H1 (cell line): ENCODE results near the gene SCN8A. TPM values are rescaled to one million over a fixed set of nuclear protein-coding genes. Genes with fewer than 3 reads are reported as not detected.

ENCODE experiments used
- CTCF ChIA-PET: fragments of 300-600 bp; sonication (Branson Sonifier 250); formaldehyde crosslinking; loops from one replicate; lab custom pipeline; 2021; ENCODE audit not compliant: partially characterized antibody; lab: Charles Lee
- POLR2A ChIA-PET: fragments of 300-600 bp; sonication (Branson Sonifier 250); formaldehyde crosslinking; loops from one replicate; lab custom pipeline; 2021; ENCODE audit warnings: inconsistent platforms; ENCODE audit not compliant: partially characterized antibody; lab: Charles Lee
- DNase-seq, 2 experiments: peaks; one replicate each; pipeline versions ENCODE4 v3.0.0 to v3.0.0-alpha.2; 2010 to 2022; ENCODE audit warnings: low spot score in 2 of 2, low read depth in 1 of 2, mixed read lengths in 1 of 2
- FAIRE-seq: peaks from 2 replicates; lab custom pipeline; 2011; peaks lifted over from hg19 to GRCh38; lab: Jason Lieb, UNC
- H2AFZ ChIP-seq: 2 replicates; pipeline ENCODE4 v1.8.1; 2012; ENCODE audit warnings: low read length, inconsistent platforms
- H2AK5ac ChIP-seq: 2 replicates; pipeline ENCODE4 v1.6.1; 2013; ENCODE audit warnings: low read depth, low read length
- H2BK120ac ChIP-seq: replicated peaks from 2 replicates; pipeline ENCODE3; 2013; ENCODE audit warnings: low read depth, low read length, inconsistent platforms
- H2BK12ac ChIP-seq: 2 replicates; pipeline ENCODE4 v1.6.1; 2013; ENCODE audit warnings: low read depth, low read length
- H2BK15ac ChIP-seq: 2 replicates; pipeline ENCODE4 v1.6.1; 2013; ENCODE audit warnings: low read length
- H2BK20ac ChIP-seq: 2 replicates; pipeline ENCODE4 v1.6.1; 2013; ENCODE audit warnings: low read length
- H2BK5ac ChIP-seq: 2 replicates; pipeline ENCODE4 v1.6.1; 2013; ENCODE audit warnings: low read depth, low read length
- H3K14ac ChIP-seq: 2 replicates; pipeline ENCODE4 v1.6.1; 2013; ENCODE audit warnings: inconsistent platforms; ENCODE audit not compliant: insufficient read length
- H3K18ac ChIP-seq: 2 replicates; pipeline ENCODE4 v1.6.1; 2013; ENCODE audit warnings: low read length; ENCODE audit errors: extremely low read depth
- H3K23ac ChIP-seq: 2 replicates; pipeline ENCODE4 v1.6.1; 2013; ENCODE audit warnings: inconsistent platforms; ENCODE audit not compliant: insufficient read length
- H3K23me2 ChIP-seq: 2 replicates; pipeline ENCODE4 v1.6.1; 2013; ENCODE audit warnings: low read depth, low read length
- H3K27ac ChIP-seq: 2 replicates; pipeline ENCODE4 v1.6.1; 2011; ENCODE audit warnings: low read depth, low read length, inconsistent platforms
- H3K27me3 ChIP-seq, 4 experiments: replicated peaks in 1 of 4; 1 replicate in 1 of 4; 2 replicates in 3 of 4; pipeline versions ENCODE4 v1.6.1 to v1.8.1; 2011 to 2013; ENCODE audit warnings: low read length in 3 of 4, mild to moderate bottlenecking in 3 of 4, inconsistent platforms in 2 of 4, mixed read lengths in 2 of 4, moderate library complexity in 1 of 4; ENCODE audit not compliant: control insufficient read depth in 3 of 4, insufficient read depth in 3 of 4; ENCODE audit errors: extremely low read depth in 1 of 4
- H3K36me3 ChIP-seq, 4 experiments: 2 replicates each; pipeline versions ENCODE4 v1.6.1 to v1.8.1; 2011 to 2013; ENCODE audit warnings: mild to moderate bottlenecking in 4 of 4, low read length in 3 of 4, moderate library complexity in 2 of 4, control low read depth in 1 of 4, inconsistent platforms in 1 of 4; ENCODE audit not compliant: insufficient read depth in 4 of 4, control insufficient read depth in 2 of 4
- H3K4ac ChIP-seq: replicated peaks from 2 replicates; pipeline ENCODE3; 2013; ENCODE audit warnings: low read length, low read depth, mixed read lengths, inconsistent platforms; ENCODE audit not compliant: insufficient read length
- H3K4me1 ChIP-seq, 4 experiments: replicated peaks in 1 of 4; 1 replicate in 1 of 4; 2 replicates in 3 of 4; pipeline versions ENCODE4 v1.6.1 to v1.8.1; 2011 to 2013; ENCODE audit warnings: low read length in 3 of 4, inconsistent platforms in 2 of 4, mixed read lengths in 1 of 4; ENCODE audit not compliant: insufficient read depth in 4 of 4, control insufficient read depth in 3 of 4
- H3K4me2 ChIP-seq, 2 experiments: 2 replicates each; pipeline versions ENCODE4 v1.6.1 to v1.8.1; 2011 to 2013; ENCODE audit warnings: low read depth in 2 of 2, low read length in 2 of 2, control low read depth in 1 of 2, inconsistent platforms in 1 of 2, mild to moderate bottlenecking in 1 of 2; ENCODE audit not compliant: insufficient read depth in 1 of 2
- H3K4me3 ChIP-seq, 4 experiments: fragments of 200-600, 300-600 bp in 1 of 4; sonication (generic), shearing (Covaris generic), sonication (Bioruptor Twin) in 1 of 4; 2 replicates each; pipeline versions ENCODE4 v1.5.1 to v1.8.1; 2011 to 2016; ENCODE audit warnings: low read length in 4 of 4, low read depth in 3 of 4, control low read depth in 2 of 4, inconsistent platforms in 2 of 4, mild to moderate bottlenecking in 2 of 4, mixed read lengths in 1 of 4, moderate library complexity in 1 of 4; ENCODE audit not compliant: insufficient read depth in 2 of 4; ENCODE audit errors: extremely low read depth in 1 of 4
- H3K56ac ChIP-seq: replicated peaks from 2 replicates; pipeline ENCODE3; 2013; ENCODE audit warnings: low read depth, mild to moderate bottlenecking, mixed read lengths, low read length, inconsistent platforms; ENCODE audit not compliant: insufficient read length
- H3K79me1 ChIP-seq: 2 replicates; pipeline ENCODE4 v1.6.1; 2013; ENCODE audit warnings: low read depth, low read length, control low read depth
- H3K79me2 ChIP-seq, 2 experiments: 2 replicates each; pipeline versions ENCODE4 v1.6.1 to v1.8.1; 2012 to 2013; ENCODE audit warnings: low read length in 2 of 2, mild to moderate bottlenecking in 2 of 2, inconsistent platforms in 1 of 2; ENCODE audit not compliant: insufficient read depth in 2 of 2, control insufficient read depth in 1 of 2
- H3K9ac ChIP-seq, 4 experiments: replicated peaks in 1 of 4; 1 replicate in 1 of 4; 2 replicates in 3 of 4; pipeline versions ENCODE4 v1.6.1 to v1.8.1; 2011 to 2013; ENCODE audit warnings: low read depth in 3 of 4, low read length in 3 of 4, control low read depth in 2 of 4, mild to moderate bottlenecking in 2 of 4, moderate library complexity in 2 of 4, inconsistent platforms in 1 of 4; ENCODE audit errors: extremely low read depth in 1 of 4
- H3K9me3 ChIP-seq, 2 experiments: 2 replicates each; pipeline versions ENCODE4 v1.6.1 to v1.8.1; 2012 to 2013; ENCODE audit warnings: mild to moderate bottlenecking in 2 of 2, moderate library complexity in 2 of 2, control low read depth in 1 of 2, inconsistent platforms in 1 of 2, low read depth in 1 of 2, low read length in 1 of 2, mixed read lengths in 1 of 2; ENCODE audit not compliant: insufficient read depth in 2 of 2
- H4K20me1 ChIP-seq, 2 experiments: replicated peaks in 1 of 2; 2 replicates each; pipeline versions ENCODE3 to v1.8.1; 2011 to 2013; ENCODE audit warnings: inconsistent platforms in 2 of 2, low read length in 2 of 2, mild to moderate bottlenecking in 1 of 2; ENCODE audit not compliant: insufficient read depth in 2 of 2, control insufficient read depth in 1 of 2
- H4K5ac ChIP-seq: 2 replicates; pipeline ENCODE4 v1.6.1; 2013; ENCODE audit warnings: low read length, low read depth, mixed read lengths, inconsistent platforms; ENCODE audit not compliant: insufficient read length
- H4K8ac ChIP-seq: 2 replicates; pipeline ENCODE4 v1.8.0; 2013; ENCODE audit warnings: mild to moderate bottlenecking, moderate library complexity, low read length, inconsistent platforms; ENCODE audit not compliant: insufficient read depth; ENCODE audit errors: extremely low read depth
- H4K91ac ChIP-seq: replicated peaks from 2 replicates; pipeline ENCODE3; 2013; ENCODE audit warnings: low read length, mixed read lengths, inconsistent platforms; ENCODE audit not compliant: insufficient read length
- BRCA1 ChIP-seq: IDR thresholded peaks from 2 replicates; pipeline ENCODE4 v1.6.1; 2012; ENCODE audit warnings: low read depth, low read length, improper control_type of control experiment
- CBX8 ChIP-seq: fragments of 300-800, 300-1000 bp; sonication (generic); IDR thresholded peaks from 2 replicates; pipeline ENCODE4 v1.7.1; 2016; ENCODE audit warnings: low read depth, low read length, borderline replicate concordance
- EP300 ChIP-seq, 2 experiments: IDR thresholded peaks; 1 replicate in 1 of 2; 2 replicates in 1 of 2; pipeline ENCODE4 v1.6.1; 2011 to 2012; ENCODE audit warnings: low read depth in 2 of 2, low read length in 2 of 2, mild to moderate bottlenecking in 2 of 2, borderline replicate concordance in 1 of 2, inconsistent platforms in 1 of 2, moderate library complexity in 1 of 2
- SIX5 ChIP-seq: IDR thresholded peaks from 2 replicates; pipeline ENCODE4 v1.6.1; 2011; ENCODE audit warnings: mild to moderate bottlenecking, low read depth, low read length
- TCF12 ChIP-seq: IDR thresholded peaks from 2 replicates; pipeline ENCODE4 v1.6.1; 2011; ENCODE audit warnings: low read depth, mild to moderate bottlenecking, low read length
- WGBS, 2 experiments: shearing (Covaris generic) in 1 of 2; methylation state at CpG; one replicate each; pipeline versions ENCODE4 v1.1.6 to v1.1.7; 2013 to 2015; ENCODE audit warnings: low lambda C conversion rate in 2 of 2, mixed read lengths in 2 of 2, inconsistent platforms in 1 of 2, low coverage in 1 of 2, missing lambda C conversion rate in 1 of 2; ENCODE audit not compliant: insufficient replicate concordance in 2 of 2, insufficient coverage in 1 of 2, insufficient read length in 1 of 2; ENCODE audit errors: extremely low coverage in 1 of 2, missing lambda C conversion rate in 1 of 2; 5-methylcytosine and 5-hydroxymethylcytosine counted together
- polyA plus RNA-seq, 7 experiments: library from polyadenylated mRNA; depleted of rRNA in 3 of 7; stranded (reverse) in 5 of 7; unstranded in 2 of 7; fragments of >200 nt in 5 of 7; fragments of 200-250 nt in 2 of 7; gene quantifications; 1 replicate in 5 of 7; 2 replicates in 1 of 7; 4 replicates in 1 of 7; pipeline versions ENCODE4 v1.2.1 to v1.2.3, GENCODE V29; 2011 to 2013; ENCODE audit warnings: missing spikeins in 2 of 7, mixed read lengths in 2 of 7
- total RNA-seq: library from RNA; stranded (reverse); fragmentation: NEBNext Ultra II Directional; extraction: Animal tissue kit (Norgen Biotek cat#: 25700); gene quantifications from 2 replicates; pipeline ENCODE4 v1.2.1, GENCODE V29; 2021
- TF ChIP-seq, protein P1 (sequence below): IDR thresholded peaks from 2 replicates; pipeline ENCODE4 v1.6.1; 2012; ENCODE audit warnings: inconsistent platforms

The SCN8A gene
- total and polyA plus RNA-seq, 2 of the 8 experiments (the other 6 are each of a cell fraction or from before 2014, with no cell fraction given), result 6.3 to 10.7 TPM

DNA sequence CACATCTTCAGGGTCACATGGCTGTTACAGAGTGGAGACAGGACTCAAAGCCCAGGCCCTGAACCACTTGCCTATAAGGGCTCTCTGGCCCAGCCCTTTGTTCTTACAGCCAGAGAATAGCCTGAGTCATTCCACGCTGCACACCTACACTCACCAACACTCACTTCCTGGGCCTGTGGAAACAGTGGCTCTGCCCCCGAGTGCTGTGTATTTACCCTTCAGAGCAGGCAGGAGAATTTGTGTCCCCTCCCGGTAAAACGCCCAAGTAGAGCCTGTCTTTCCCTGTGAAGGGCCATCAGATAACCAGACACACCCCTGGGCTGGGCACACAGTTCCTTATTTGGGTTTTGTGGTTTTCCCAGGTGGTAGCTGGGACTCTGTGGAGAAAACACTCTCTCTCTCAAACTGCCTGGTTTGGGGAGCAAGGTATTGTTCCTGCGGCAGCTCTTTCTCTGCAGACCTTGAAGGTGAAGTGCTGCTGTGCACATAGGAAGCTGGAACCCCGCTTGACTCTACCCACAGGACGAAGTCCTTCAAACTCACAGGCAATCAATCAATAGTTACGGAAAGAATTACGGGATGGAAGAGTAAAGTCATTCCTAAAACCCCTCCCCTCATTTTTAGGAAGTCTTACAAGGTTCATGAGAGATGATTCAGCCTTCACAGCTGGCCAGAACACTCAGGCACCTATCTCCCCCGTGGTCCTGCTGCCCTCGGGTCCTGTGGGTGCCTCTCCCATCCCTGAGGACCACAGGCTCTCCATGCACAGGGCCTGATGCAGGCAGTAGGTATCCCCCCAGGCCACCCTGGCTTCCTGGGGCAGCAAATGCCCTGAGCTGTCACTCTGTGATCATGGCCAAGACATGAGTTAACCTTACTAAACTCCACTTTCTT, 237.1 kb downstream of the SCN8A start:
- TF ChIP-seq, protein P1, sequence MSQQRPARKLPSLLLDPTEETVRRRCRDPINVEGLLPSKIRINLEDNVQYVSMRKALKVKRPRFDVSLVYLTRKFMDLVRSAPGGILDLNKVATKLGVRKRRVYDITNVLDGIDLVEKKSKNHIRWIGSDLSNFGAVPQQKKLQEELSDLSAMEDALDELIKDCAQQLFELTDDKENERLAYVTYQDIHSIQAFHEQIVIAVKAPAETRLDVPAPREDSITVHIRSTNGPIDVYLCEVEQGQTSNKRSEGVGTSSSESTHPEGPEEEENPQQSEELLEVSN, result no peak
- TF ChIP-seq TCF12 (no peak), BRCA1 (no peak), EP300 (IDR thresholded peaks at IDR 0.05; ENCODE audit: borderline replicate concordance in 1 of 2, low read depth in 2 of 2, low read length in 2 of 2) (no peak), SIX5 (no peak), CBX8 (no peak)
- Histone ChIP-seq H3K9ac (no peak overlapping the region), H3K14ac (no peak overlapping the region), H3K56ac (no peak overlapping the region), H3K23ac (no peak overlapping the region), H2BK120ac (peak overlapping the region; percentile 41), H3K23me2 (no peaks in the 10 kb centered on the region; the same call in 1 of the 2 replicates), H4K20me1 (peaks cover 0 to 6% of the 10 kb centered on the region in 2 experiments), H4K5ac (peak overlapping the region; percentile 27), H3K27ac (no peak overlapping the region), H2BK5ac (peak overlapping the region; percentile 18; the same call in 1 of the 2 replicates), H3K18ac (peak overlapping the region; percentile 55), H4K91ac (peak overlapping the region; percentile 67), H2BK15ac (no peak overlapping the region; the same call in none of the 2 replicates), H3K4me1 (peaks cover 13 to 40% (median 29%) of the 10 kb centered on the region in 4 experiments), H3K79me1 (no peaks in the 10 kb centered on the region; the same call in 1 of the 2 replicates), H4K8ac (no peak overlapping the region; the same call in none of the 2 replicates), H3K4me3 (peak overlapping the region in 1 of 4 experiments; percentile 4; a peak in 1 of 8 replicates), H3K27me3 (0 out of 7 replicates have a peak, but pooled peaks cover 0 to 3% (median 0%) of the 10 kb centered on the region in 4 experiments), H2AK5ac (no peak overlapping the region; the same call in 1 of the 2 replicates), H2BK12ac (peak overlapping the region; percentile 45), H3K4ac (no peak overlapping the region), H3K4me2 (peak overlapping the region; percentile 25 to 52), H2BK20ac (peak overlapping the region; percentile 98), H2AFZ (no peak overlapping the region), H3K36me3 (no peaks in the 10 kb centered on the region), H3K79me2 (no peaks in the 10 kb centered on the region), H3K9me3 (no peaks in the 10 kb centered on the region)
- POLR2A ChIA-PET, result interaction anchor here (0.6 to 2.7 kb wide), 8 partner anchors 9 to 126 kb away, joined by 3 to 11 read pairs (median 6); no protein-coding TSS in a partner anchor
- no peak for DNase-seq
- CTCF ChIA-PET, result interaction anchor here (0.6 to 6.8 kb wide), 7 partner anchors 10 to 62 kb away, joined by 3 to 49 read pairs (median 10); no protein-coding TSS in a partner anchor
- FAIRE-seq, result no peak
- 83% methylated on average over 11 of the region's 11 CpGs; no CpG with 5 or more reads in 1 of the 2 experiments for WGBS, 2 experiments
